IPS-18c (cell line): ENCODE measurements around the gene MISP3.
"Not testable (repeated sequence)": the region's sequence is repeated elsewhere in the genome, so short reads cannot be mapped to it uniquely, and the experiment has no call there.

Experiments used
- H3K4me3 ChIP-seq: 2 replicates; pipeline ENCODE4 v1.7.0; 2013; ENCODE audit warnings: low read depth, mild to moderate bottlenecking, low read length, moderate library complexity; ENCODE audit not compliant: insufficient read depth
- H3K9me3 ChIP-seq: one replicate; pipeline ENCODE4 v1.6.1; 2013; ENCODE audit warnings: mild to moderate bottlenecking, low read length, moderate library complexity; ENCODE audit not compliant: control insufficient read depth, insufficient read depth

The MISP3 gene

GRCh38 chr19:14072535-14073260 is at the start of gene MISP3:
TSS of gene MISP3 (plus strand) at chr19:14072786. CDS start at chr19:14073310, 524 bp downstream.
- no peaks in the 10 kb centered on the region for H3K9me3 ChIP-seq
- H3K4me3 ChIP-seq, result peak within 1 kb of the TSS; percentile 65

GRCh38 chr19:14023404-14024235 is 49.0 kb upstream of the MISP3 start:
- H3K4me3 ChIP-seq, result no peak overlapping the region
- H3K9me3 ChIP-seq, result no peaks in the 10 kb centered on the region

- H3K4me3 ChIP-seq, H3K9me3 ChIP-seq: not testable (repeated sequence)
Observed at GRCh38 chr19:14026652-14027192, 45.9 kb upstream of the MISP3 start.

GRCh38 chr19:14027856-14028450 is 44.6 kb upstream of the MISP3 start, which contains the start of gene RLN3:
TSS of gene RLN3 (plus strand) at chr19:14028148. CDS start at chr19:14028205, 57 bp downstream.
- H3K9me3 ChIP-seq, result peaks cover 4% of the 10 kb centered on the region
- no peak within 1 kb of the TSS for H3K4me3 ChIP-seq

GRCh38 chr19:14028901-14029300 is 43.7 kb upstream of the MISP3 start:
- Histone ChIP-seq H3K4me3 (no peak overlapping the region), H3K9me3 (peaks cover 4% of the 10 kb centered on the region)

- peak overlapping the region; percentile 94; the same call in 1 of the 2 replicates for H3K4me3 ChIP-seq
Observed at GRCh38 chr19:14030997-14031718, 41.4 kb upstream of the MISP3 start.

GRCh38 chr19:14031719-14032480 is 40.7 kb upstream of the MISP3 start, which contains the start of gene IL27RA:
TSS of gene IL27RA (plus strand) at chr19:14031762. CDS start at chr19:14031873, 111 bp downstream.
- Histone ChIP-seq H3K4me3 (peak within 1 kb of the TSS; percentile 94), H3K9me3 (peaks cover 4% of the 10 kb centered on the region)

More at GRCh38 chr19:14030997-14031718, 41.4 kb upstream of the MISP3 start:
- H3K9me3 ChIP-seq, result peaks cover 4% of the 10 kb centered on the region

GRCh38 chr19:14033946-14034345 is 38.6 kb upstream of the MISP3 start:
- Histone ChIP-seq H3K9me3 (peaks cover 3% of the 10 kb centered on the region), H3K4me3 (no peak overlapping the region)

- H3K4me3 ChIP-seq, H3K9me3 ChIP-seq: not testable (repeated sequence)
Observed at GRCh38 chr19:14035159-14035558, 37.4 kb upstream of the MISP3 start.

- no peak overlapping the region for H3K4me3 ChIP-seq
Observed at GRCh38 chr19:14035706-14036105, 36.9 kb upstream of the MISP3 start.

GRCh38 chr19:14039181-14039580 is 33.4 kb upstream of the MISP3 start:
- no peak overlapping the region for H3K4me3 ChIP-seq
- no peaks in the 10 kb centered on the region for H3K9me3 ChIP-seq

More at GRCh38 chr19:14035706-14036105, 36.9 kb upstream of the MISP3 start:
- no peaks in the 10 kb centered on the region for H3K9me3 ChIP-seq

GRCh38 chr19:14042659-14043608 is 29.7 kb upstream of the MISP3 start:
- not testable (repeated sequence) for H3K4me3 ChIP-seq, H3K9me3 ChIP-seq

- H3K4me3 ChIP-seq, H3K9me3 ChIP-seq: not testable (repeated sequence)
Observed at GRCh38 chr19:14047866-14048265, 24.7 kb upstream of the MISP3 start.

GRCh38 chr19:14048443-14049153 is 24.0 kb upstream of the MISP3 start:
- Histone ChIP-seq H3K9me3 (no peaks in the 10 kb centered on the region), H3K4me3 (no peak overlapping the region)

GRCh38 chr19:14050512-14050911 is 22.1 kb upstream of the MISP3 start:
- no peaks in the 10 kb centered on the region for H3K9me3 ChIP-seq
- H3K4me3 ChIP-seq, result no peak overlapping the region
